Measurements from ENCODE around the gene PAK1.
"Not testable (repeated sequence)": the region's sequence is repeated elsewhere in the genome, so short reads cannot be mapped to it uniquely, and the experiment has no call there.

PAK1 gene

DNA sequence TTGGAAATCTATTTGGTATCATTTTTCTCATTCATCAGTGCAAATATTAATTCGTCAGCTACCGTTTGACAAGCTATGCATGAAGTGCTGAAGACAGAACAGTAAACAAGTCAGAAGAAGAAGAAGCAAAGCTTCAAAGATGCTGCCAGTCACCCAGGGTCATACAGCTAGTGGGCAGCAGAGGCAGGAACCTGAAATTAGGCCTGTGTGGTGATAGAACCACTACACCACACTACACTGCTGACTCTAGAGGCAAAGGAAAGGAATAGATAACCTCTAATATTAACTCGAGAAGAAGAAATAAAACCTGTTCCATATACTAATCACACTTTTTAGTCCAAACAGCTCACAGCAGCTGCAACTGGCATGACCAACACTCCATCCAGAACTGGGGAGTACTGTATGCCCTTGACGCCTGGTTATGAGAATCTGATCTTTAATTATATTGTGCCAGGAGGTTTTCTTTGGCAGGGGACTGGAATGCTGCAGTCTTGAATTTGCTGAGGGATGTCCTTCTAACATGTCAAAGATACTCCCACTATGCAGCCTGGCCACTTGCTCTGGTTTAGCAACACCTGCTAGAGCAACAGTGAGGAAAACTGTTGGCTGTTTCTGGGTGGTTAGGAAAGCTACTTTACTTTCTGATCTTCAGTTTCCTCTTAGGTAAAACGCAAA is 73.0 kb downstream of the PAK1 start:
- no peak for DNase-seq

DNA sequence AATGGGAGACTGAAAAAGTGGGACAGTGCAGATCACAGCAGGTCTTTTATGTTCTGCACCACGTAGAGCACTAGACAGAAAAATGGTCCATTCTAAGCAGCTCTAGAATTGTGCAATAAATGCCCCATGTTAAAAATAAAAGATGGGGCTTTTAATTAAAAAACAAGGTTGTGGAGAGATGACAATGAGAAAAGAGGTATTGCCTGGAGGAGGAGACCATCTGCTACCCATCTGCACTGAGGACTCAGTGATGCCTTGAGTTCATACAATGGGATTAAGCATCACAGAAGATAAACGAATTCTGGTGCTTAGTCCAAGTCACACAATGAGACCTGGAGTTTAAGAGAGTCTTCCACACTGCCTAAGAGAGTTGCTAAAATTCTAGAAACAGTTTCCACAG is 73.6 kb downstream of the PAK1 start:
- DNase-seq: no peak

DNA sequence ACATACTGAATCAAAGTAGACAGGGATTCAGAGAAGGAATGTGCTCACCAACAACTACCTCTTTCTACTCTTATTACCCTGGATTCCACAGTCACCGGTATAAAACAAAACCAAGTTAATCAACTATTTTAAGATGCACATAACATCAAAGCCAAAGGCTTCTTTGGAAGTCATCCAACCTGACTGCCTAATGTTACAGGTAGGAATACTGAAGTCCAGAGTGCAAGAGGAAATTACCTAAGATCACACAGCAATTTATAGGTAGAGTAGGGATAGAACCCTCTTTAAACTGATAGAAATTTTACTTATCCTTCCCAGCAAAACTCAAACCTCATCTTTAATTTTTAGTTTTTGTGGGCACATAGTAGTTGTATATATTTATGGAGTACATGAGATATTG is 76.3 kb downstream of the PAK1 start:
- no peak for DNase-seq

DNA sequence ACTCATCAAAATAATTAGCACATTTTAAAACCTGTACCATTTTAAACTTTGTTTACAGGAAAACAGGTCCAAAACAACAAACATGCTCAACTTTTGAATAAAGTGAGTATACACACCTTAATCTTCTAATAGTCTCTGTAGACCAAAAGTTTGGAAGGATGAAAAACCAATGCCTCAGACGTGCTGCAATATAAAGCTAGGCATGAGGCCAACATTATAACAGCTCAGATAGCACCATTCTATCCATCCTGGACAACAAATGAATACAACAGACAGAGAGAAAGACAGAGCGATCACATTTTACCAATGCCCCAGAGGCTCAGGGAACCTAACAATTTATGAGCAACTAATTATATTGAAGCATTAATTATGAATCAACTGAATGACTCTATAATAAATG is 77.0 kb downstream of the PAK1 start:
- no peak for DNase-seq

DNA sequence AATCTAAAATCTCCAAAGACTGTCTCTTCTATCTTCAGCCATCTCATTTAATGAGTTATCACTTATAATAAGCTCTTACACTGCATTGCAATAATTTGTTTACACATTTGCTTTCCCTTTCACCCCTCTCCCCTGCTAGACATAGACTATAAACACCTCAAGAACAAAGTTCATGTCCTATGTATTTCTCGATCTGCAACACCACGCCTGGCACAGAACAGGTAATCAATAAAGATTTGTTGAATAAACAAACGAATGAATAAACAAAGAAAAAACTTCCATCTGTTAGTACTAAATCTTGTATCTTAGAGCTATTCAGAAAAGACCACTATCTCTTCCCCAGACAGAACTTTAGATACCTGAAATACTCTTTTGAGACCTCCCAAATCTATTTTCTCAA is 77.6 kb downstream of the PAK1 start:
- no peak for DNase-seq

DNA sequence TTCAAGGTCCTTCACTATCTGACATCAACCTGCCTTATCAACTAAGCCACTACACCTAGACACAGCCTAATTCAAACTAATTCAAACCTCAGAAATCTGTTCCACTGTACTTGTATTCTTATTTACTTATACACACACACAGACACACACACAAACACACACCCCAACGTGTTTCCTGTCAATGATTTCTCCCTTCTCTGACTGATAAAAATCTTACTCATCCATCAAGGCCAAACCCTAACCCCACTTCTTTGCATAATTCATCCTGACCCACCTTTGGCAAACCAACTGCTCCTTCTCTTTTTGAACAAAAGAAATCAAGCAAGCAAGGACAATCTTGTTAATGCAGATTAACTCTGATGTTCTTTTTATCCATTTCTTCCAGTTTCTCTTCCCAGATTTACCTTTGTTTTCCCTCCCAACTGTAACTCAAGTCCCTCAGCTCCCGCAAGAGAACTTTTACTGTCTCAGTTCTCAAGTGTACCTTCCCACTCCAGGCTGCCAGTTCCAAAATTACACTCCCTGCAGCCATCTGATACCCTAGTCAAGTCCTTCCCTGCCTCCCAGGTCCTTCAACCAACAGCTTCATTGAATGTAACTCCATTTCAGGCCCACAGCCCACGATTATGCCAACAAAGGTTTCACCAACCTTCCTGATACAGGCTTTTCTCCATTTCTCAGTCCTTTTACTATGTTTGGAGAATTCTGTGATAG is 78.3 kb downstream of the PAK1 start:
- DNase-seq: no peak

DNA sequence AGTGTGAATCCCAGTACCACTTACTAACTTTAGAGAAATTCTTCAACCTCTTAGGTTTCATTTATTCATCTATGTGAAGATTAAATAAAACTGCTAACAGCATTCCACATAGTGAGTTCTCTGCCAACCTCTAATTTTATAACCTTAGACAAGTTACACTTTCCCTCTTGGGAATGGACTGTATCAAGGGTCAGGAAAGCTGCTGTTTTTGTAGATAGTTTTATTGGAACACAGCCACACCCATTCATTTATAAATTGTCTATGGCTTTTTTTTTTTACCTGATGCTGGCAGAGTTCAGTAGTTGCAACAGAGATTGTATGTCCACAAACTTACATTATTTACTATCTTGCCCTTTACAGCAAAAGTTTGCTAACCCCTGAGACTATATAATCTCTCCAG is 81.1 kb downstream of the PAK1 start:
- no peak for DNase-seq

DNA sequence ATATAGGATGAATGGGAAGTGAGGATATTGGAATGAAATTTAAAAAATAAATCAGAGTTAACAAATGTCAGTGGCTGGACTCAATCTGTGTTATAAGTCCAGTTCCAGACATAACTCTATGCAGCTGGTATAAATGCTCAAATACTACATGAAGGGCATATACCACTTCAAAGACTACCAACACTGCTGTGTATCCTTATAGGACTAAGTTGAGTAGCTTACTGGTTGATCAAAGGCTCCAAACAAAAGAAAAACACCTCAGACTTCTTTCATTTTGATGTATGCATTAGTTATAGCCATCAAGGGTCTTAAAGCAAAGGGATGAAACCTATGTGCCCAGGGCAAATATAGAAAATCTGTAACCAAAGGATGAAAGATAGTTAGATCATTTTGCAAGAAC is 86.2 kb downstream of the PAK1 start:
- DNase-seq: no peak

DNA sequence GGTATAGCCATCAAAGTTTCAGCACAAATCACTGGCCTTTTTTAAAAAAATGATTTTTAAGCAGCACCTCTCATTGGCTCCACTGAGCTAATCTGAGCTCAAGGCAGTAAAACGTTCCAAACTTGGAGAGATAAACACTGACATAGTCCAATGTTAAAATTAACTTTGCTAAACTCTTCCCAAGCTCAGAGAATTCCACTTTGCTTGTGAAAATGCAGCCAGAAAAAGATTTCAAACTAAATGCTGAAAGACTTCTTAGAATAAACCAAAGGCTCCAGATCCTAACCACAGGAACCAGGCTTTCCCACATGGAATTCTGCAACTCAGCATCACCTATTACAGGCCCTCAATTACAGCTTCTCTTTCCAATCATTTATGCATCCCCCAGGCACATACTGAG is 87.7 kb downstream of the PAK1 start:
- DNase-seq: no peak

DNA sequence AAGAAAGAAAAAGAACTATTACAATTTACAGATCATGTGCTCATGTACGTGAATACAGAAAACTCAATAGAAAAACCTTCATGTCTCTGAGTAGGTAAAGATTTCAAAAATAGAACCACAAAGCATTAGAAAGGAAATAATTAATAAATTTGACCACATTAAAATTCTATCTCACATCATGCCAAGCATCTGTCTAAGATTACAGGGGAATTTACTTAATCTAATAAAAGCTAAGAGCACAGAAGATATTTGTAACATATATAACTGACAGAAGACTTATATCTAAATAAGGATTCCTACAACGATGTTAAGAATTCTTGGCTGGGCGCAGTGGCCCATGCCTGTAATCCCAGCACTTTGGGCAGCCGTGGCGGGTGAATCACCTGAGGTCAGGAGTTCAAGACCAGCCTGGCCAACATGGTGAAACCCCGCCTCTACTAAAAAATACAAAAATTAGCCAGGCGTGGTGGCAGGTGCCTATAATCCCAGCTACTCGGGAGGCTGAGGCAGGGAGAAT is 88.6 kb downstream of the PAK1 start:
- not testable (repeated sequence) for DNase-seq

DNA sequence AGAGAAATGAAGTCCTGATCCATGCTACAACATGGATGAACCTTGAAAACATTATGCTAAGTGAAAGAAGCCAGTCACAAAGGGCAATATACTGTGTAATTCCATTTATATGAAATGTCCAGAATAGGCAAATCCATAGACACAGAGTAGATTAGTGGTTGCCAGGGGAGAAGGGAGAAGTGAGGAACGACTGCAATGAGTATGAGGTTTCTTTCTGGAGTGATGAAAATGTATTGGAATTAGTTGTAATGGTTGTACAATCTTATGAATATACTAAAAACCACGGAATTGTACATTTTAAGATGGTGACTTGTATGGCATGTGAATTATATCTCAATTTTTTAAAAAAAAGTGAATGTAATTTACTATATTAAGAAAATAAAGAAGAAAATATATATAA is 89.3 kb downstream of the PAK1 start:
- DNase-seq: no peak

DNA sequence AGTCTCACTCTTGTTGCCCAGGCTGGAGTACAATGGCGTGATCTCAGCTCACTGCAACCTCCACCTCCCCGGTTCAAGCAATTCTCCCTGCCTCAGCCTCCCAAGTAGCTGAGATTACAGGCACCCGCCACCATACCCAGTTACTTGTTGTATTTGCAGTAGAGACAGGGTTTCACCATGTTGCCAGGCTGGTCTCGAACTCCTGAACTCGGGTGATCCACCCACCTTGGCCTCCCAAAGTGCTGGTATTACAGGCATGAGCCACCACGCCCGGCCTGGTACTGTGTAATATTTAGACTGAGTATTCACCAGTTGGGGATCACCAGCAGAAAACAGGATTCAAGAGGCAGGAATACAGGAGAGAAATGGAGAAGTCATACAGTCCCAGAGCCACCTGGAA is 90.5 kb downstream of the PAK1 start:
- not testable (repeated sequence) for DNase-seq

DNA sequence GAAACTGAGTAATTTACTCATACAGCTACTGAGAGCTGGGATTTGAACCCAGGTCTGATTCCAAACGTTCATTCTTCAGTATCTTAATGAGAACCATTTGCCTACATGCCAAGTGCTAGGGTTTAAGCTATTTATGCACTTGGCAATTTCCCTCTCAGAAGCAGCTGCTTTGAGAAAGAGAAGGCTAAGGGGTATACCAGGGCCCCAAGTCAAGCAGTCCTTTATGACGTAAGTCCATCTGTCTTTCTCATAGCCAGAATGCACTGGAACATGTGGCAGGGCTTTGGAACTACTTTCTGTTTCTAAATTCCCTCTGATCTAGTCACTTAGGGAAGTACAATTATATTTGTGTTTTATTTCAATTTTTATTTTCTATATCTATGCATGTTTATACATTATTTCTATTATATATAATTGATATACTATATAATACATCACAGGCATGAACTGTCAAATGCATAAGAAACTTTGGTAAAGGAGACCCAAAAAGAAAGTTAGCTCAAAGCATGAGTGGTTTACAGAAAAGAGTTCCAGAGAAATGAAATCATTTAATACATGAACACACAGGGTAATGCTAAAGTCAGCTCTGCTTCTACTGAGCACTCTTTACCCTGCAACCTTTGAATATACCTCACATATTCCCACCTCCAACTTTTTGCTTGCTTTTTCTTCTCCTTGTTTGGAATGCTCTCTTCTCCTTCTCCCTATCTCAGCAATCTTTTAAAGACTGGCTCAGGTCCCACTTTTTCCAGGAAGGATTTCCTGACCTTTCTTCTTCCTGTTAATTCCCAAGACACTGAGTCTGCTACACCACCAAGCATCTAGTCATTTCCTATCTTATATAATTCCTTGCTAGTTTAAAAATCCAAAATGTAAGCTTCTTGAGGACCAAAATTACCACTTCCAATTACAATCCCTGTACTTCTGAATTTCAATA is 91.9 kb downstream of the PAK1 start:
- DNase-seq: no peak

DNA sequence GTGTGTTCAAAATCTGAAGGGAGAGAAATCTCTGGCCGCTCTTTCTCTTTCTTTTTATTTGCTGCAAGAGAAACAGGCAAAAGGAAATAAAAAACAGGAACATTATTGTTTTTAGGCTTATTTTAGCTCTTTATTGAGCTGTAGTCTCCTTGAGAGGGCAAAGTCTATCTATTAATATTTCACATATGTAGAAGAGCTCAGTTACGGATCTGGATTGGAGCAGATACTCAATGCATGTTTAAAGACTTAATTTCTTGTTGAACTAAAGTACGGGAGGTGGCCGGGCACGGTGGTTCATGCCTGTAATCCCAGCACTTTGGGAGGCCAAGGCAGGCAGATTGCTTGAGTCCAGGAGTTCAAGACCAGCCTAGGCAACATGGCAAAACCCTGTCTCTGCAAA is 94.0 kb downstream of the PAK1 start:
- no peak for DNase-seq

DNA sequence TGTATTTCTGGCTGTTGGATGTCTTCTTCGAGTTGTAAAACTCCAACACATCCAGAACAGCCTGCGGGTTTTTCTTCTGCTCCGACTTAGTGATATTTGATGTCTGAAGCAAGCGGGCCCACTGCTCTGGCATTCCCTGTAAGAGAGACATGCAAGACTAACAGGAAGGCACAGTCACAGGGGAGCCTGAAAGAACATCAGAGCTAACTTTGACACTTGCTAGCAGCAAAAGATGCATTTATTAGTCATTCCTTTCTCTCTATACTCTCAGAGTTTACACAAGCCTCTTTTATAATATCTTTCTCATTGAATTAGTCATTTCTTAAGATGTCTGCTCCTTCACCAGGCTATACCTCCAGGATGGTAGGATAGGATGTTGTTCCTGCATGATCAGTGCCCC is 94.6 kb downstream of the PAK1 start:
- no peak for DNase-seq

DNA sequence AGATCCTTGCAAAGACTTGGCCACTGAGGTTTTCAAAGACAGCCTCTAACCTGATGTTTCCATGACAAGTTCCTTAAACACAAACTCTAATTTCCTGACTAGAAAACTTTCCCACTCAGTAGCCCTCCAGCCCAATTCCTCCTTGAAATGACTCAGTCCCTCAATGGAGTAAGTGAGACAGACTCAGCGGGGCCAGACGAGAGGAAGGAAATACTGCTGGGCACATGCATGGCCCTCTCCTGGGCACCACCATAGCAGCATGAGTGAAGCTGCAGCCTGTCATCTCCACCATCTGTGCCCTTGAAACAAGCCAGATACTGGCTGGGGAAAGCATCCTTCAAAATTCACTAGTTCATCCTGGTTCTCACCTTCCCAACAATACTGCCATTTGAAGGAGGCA is 96.2 kb downstream of the PAK1 start:
- no peak for DNase-seq

DNA sequence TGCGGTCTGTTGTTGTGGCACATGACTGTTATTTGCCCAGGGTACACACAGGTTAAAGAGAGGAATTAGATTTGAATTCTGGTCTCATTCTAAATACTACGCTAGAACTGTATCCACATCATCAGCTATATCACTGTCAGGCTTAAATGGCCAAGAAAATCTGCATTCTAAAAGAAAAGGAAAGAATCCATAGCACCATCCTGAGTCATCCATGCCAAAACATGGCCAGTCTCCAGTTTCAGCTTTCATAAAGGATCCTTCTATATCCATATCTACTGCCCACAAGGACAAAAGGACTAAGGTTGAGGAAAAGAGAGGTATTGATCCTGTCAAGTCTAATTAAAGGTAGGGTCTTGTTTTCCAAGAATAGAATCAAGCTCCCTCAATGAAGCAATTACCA is 98.8 kb downstream of the PAK1 start:
- DNase-seq: no peak

DNA sequence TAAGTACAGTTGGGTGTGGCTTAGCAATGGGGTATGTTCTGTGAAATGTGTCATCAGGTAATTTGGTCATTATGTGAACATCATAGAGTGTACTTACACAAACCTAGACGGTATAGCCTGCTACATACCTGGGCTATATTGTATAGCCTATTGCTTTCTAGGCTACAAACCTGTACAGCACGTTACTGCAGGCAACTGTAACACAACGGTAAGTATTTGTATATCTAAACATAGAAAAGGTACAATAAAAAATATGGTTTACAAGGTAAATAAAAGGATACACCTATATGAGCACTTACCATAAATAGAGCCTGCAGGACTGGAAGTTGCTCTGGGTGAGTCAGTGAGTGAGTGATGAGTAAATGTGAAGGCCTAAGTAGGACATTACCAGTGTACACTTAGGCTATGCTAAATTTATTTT is 99.3 kb downstream of the PAK1 start:
- no peak for DNase-seq

DNA sequence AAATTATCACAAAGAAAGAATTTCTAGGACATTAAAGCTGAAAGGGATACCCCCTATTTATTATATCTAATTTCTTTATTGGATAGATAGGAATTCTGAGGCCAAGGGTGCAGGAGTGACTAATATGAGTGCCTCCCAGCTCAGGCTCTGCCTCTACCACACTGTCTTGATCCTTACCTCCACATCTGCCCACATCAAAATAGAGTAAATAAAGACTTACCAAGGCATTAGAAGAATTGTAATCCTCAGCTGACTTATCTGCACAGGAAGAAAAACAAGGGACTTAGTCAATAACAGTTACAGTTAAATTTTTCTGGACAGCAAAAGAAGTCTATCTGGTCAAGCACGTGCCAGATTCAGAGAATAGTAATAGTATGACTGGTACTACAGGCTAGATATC is 99.8 kb downstream of the PAK1 start:
- DNase-seq: no peak

DNA sequence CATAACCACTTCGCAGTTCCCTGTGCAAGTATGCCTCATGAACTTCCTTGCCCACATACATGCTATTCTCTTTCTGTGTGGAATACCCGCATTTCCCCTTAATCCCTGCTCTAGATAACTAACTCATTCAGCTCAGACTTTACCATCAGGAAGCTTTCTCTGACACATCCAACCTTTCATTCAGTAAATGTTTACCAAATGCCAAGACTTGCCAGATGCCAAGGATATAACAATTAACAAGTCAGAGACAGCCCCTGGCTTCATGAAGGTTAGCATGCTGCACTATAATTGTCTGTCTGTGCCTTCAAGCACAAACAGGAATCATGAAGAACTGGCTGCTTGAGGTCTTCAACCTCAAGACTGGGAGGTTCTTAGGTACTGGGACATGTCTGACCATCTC is 101.2 kb downstream of the PAK1 start:
- DNase-seq: no peak

DNA sequence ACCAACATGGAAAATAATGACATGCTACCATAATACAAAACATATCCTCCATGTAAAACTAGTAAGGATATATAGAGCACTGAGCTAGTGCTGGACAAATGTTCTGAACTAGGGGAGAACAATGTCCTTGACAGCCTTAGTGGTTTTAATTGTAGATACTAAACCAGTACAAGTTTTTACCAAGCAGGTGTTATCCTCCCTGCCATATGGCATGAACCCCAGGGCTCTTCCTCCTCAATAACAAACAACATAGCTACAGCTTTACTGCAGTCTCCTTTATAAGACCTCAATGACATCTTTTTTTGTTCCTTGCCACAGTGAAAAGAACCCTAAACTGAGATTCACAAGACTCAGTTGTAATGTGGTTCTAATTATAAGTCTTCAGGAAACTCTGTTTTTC is 102.2 kb downstream of the PAK1 start:
- no peak for DNase-seq

DNA sequence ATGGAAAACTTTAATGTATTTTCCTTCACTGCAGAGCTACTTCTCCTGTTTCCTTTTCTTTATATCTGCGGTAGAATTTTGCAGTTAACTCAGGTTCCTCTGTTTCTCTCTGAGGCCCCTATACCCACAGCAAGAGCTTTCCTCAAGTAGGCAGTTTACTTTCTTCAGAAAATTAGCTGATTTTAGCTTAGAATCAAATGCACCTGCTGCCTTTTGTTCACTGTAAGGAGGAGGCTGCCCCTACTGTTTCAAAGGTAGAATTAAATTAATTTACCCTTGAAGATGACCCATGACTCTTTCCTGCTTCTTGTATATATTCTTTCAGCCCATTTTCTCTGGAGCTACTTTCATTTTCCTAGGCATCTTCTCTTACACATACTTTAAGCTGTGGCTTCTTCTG is 103.7 kb downstream of the PAK1 start:
- DNase-seq: no peak

DNA sequence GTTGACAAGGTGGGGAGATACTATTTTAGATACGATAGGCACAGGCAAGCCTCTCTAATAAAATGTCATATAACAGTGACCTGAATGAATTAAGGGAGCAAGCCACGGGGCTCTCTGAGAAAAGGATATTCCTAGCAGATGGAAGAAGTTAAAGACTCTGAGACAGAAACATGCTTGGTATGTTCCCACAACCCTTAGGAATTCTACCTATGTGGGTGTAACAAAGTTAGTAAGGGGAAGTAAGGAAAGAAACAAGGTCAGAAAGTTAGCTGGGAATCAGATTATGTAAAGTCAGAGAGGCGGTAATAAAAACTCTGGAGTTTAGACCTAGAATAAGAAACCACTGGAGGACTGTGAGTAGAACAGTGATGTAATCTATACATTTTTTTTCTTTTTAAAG is 112.7 kb downstream of the PAK1 start:
- no peak for DNase-seq

DNA sequence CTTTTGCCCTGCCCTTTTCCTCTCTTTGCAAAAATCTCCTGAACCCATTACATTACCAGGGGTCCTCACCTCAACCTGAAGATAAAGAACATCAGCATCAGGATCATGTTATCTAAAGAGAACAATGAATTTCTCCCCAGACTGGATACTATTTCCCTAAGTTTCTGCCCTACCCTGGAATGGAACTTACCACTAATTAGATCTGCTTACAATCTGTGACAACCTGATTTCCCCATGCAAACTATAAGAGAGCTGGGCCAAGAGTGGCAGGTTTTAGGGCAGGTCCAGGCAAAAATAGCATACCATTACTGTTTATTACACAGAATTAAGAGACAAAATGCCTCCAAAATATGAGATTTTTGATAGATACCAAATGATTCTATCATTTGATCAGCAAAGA is 114.4 kb downstream of the PAK1 start:
- no peak for DNase-seq
